Endodermal cell (in vitro differentiated cells): Measurements from ENCODE around the gene TMEM238. TPM values are rescaled to one million over a fixed set of nuclear protein-coding genes. Genes with fewer than 3 reads are reported as not detected.

ENCODE experiments used
- DNase-seq: peaks from one replicate; pipeline ENCODE4 v3.0.0-alpha.2; 2017
- H3K27ac ChIP-seq: 2 replicates; pipeline ENCODE4 v1.5.1; 2013; ENCODE audit warnings: mild to moderate bottlenecking, low read depth, low read length, moderate library complexity
- H3K27me3 ChIP-seq: 2 replicates; pipeline ENCODE4 v1.6.1; 2013; ENCODE audit warnings: mild to moderate bottlenecking, low read length, moderate library complexity; ENCODE audit not compliant: insufficient read depth, control insufficient read depth, poor library complexity, severe bottlenecking
- H3K36me3 ChIP-seq: 2 replicates; pipeline ENCODE4 v1.7.0; 2013; ENCODE audit warnings: mild to moderate bottlenecking, low read length, moderate library complexity; ENCODE audit not compliant: control insufficient read depth, insufficient read depth
- H3K4me1 ChIP-seq: one replicate; pipeline ENCODE4 v1.7.0; 2013; ENCODE audit warnings: low read length; ENCODE audit not compliant: control insufficient read depth, insufficient read depth
- H3K4me3 ChIP-seq: 2 replicates; pipeline ENCODE4 v1.5.1; 2013; ENCODE audit warnings: mild to moderate bottlenecking, low read length, moderate library complexity
- H3K9ac ChIP-seq: 2 replicates; pipeline ENCODE4 v1.6.1; 2013; ENCODE audit warnings: mild to moderate bottlenecking, low read length, moderate library complexity; ENCODE audit not compliant: poor library complexity, severe bottlenecking; ENCODE audit errors: extremely low read depth
- H3K9me3 ChIP-seq: 2 replicates; pipeline ENCODE4 v1.6.1; 2013; ENCODE audit warnings: mild to moderate bottlenecking, low read length, moderate library complexity; ENCODE audit not compliant: control insufficient read depth
- H3K27ac Mint-ChIP-seq: 2 replicates; pipeline ENCODE4 v1.8.0; 2020; ENCODE audit warnings: mixed read lengths
- H3K27me3 Mint-ChIP-seq: 2 replicates; pipeline ENCODE4 v1.8.0; 2021; ENCODE audit warnings: mild to moderate bottlenecking, mixed read lengths; ENCODE audit not compliant: insufficient read depth
- H3K36me3 Mint-ChIP-seq: 2 replicates; pipeline ENCODE4 v1.8.0; 2020; ENCODE audit warnings: low read depth, mixed read lengths
- H3K4me1 Mint-ChIP-seq: 2 replicates; pipeline ENCODE4 v1.8.0; 2020; ENCODE audit warnings: mixed read lengths
- H3K4me3 Mint-ChIP-seq: 2 replicates; pipeline ENCODE4 v1.8.0; 2020; ENCODE audit warnings: mild to moderate bottlenecking, moderate library complexity, mixed read lengths
- H3K9me3 Mint-ChIP-seq: 2 replicates; pipeline ENCODE4 v1.8.0; 2020; ENCODE audit warnings: mild to moderate bottlenecking, mixed read lengths
- CTCF ChIP-seq: fragments of 200-600 bp; sonication (generic); conservative IDR thresholded peaks from 2 replicates; pipeline ENCODE4 v1.5.0; 2021; ENCODE audit warnings: antibody characterized with exemption, mild to moderate bottlenecking
- WGBS, 2 experiments: methylation state at CpG; one replicate each; pipeline versions ENCODE4 v1.1.5 to v1.1.7; 2013; ENCODE audit warnings: missing lambda C conversion rate in 2 of 2, mixed read lengths in 1 of 2; ENCODE audit not compliant: insufficient coverage in 1 of 2, insufficient read length in 1 of 2; 5-methylcytosine and 5-hydroxymethylcytosine counted together
- total RNA-seq, 2 donors: library from RNA; stranded (reverse); fragmentation: NEBNext Ultra II Directional in 1 of 2; extraction: Animal tissue kit (Norgen Biotek cat#: 25700) in 1 of 2; gene quantifications; 2 replicates in 1 of 2; 3 replicates in 1 of 2; pipeline ENCODE4 v1.2.1, GENCODE V29; 2021

TMEM238 gene
- total RNA-seq, 2 donors from 2014 or later: 3.9 to 4.4 TPM

DNA sequence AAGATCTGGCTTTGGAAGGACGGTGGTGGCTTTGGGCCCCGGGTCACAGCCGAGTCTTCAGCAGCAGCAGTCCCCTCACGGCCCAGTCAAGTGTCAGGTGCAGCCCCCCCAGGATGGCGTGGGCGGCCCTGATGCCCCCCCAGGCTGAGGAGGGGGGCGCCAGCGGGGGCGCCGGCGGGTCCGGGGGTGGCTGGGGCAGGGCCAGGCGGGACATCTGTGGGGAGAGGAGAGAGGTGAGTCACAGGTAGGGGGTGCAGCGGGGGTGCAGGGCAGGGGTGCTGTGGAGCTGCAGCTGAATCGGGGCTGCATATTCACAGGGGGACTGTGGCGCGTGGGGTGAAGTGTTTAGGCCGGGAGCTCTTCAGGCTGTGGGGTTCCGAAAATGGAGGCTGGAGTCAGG lies 18.1 kb downstream of the TMEM238 start:
- Histone ChIP-seq H3K4me3 (no peak overlapping the region), H3K36me3 (no peaks in the 10 kb centered on the region), H3K4me1 (no peaks in the 10 kb centered on the region), H3K9me3 (no peaks in the 10 kb centered on the region), H3K27me3 (peaks cover 29% of the 10 kb centered on the region), H3K9ac (no peak overlapping the region), H3K27ac (no peak overlapping the region)
- no peaks in the 10 kb centered on the region for H3K9me3 Mint-ChIP-seq
- no peak overlapping the region for H3K4me3 Mint-ChIP-seq
- WGBS, 2 experiments: 89 to 94% methylated on average over 8 to 19 of the region's 19 CpGs
- DNase-seq: no peak
- no peak overlapping the region for H3K27ac Mint-ChIP-seq
- H3K36me3 Mint-ChIP-seq: no peaks in the 10 kb centered on the region
- H3K27me3 Mint-ChIP-seq: peaks cover 45% of the 10 kb centered on the region
- no peaks in the 10 kb centered on the region for H3K4me1 Mint-ChIP-seq
- no peak for TF ChIP-seq CTCF

- no peak overlapping the region for H3K27ac Mint-ChIP-seq
- WGBS, 2 experiments: 79 to 82% methylated on average over 7 to 8 of the region's 8 CpGs
- no peaks in the 10 kb centered on the region for H3K9me3 Mint-ChIP-seq
- no peaks in the 10 kb centered on the region for H3K36me3 Mint-ChIP-seq
- H3K9me3 ChIP-seq: no peaks in the 10 kb centered on the region
- no peak overlapping the region for H3K9ac ChIP-seq
- no peak overlapping the region for H3K4me3 ChIP-seq
- TF ChIP-seq CTCF: no peak
- H3K4me3 Mint-ChIP-seq: no peak overlapping the region
- H3K4me1 ChIP-seq: no peaks in the 10 kb centered on the region
- no peak for DNase-seq
- H3K27ac ChIP-seq: no peak overlapping the region
- no peaks in the 10 kb centered on the region for H3K36me3 ChIP-seq
- peaks cover 39% of the 10 kb centered on the region for H3K27me3 Mint-ChIP-seq
- no peaks in the 10 kb centered on the region for H3K4me1 Mint-ChIP-seq
- H3K27me3 ChIP-seq: peaks cover 23% of the 10 kb centered on the region
Measured at GRCh38 chr19:55365245-55365644, 18.8 kb downstream of the TMEM238 start.

DNA sequence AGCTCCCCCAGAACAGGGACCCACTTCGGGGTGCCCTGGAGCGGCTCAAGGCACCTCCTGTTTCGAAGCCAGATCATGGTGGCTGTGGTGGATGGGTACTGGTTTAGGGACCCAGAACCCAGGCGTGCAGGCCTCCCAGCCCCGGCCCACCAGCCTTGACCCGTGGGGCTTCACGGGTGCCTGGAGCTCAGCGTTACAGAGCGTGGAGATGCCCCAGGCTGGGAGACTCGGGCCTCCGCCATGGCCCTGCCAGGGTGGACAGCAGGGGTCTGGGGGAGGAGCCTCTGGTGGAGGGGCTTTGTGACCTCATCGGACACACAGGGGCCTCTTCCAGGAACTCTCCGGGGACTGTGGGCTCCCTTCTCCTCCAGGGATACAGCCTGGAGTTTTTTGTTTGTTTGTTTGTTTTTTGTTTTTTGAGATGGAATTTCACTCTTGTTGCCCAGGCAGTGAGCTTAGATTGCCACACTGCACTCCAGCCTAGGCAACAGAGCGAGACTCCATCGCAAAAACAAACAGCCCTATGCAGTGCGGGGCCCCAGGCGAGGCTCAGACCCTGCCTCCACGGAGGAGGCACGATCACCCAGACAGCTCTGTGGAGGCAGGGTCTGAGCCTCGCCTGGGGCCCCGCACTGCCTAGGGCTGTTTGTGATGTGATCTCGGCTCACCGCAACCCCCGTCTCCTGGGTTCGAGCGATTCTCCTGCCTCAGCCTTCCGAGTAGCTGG lies 20.9 kb downstream of the TMEM238 start, which contains the start of gene GARIN5B:
Gene GARIN5B (minus strand): TSS at position 271 of the 727 bp plus-strand sequence. CDS start 194 bp downstream, at position 77.
- Mint-ChIP-seq H3K4me3 (no peak within 1 kb of the TSS), H3K36me3 (no peaks in the 10 kb centered on the region), H3K4me1 (no peaks in the 10 kb centered on the region), H3K27ac (no peak within 1 kb of the TSS), H3K9me3 (no peaks in the 10 kb centered on the region), H3K27me3 (peaks cover 39% of the 10 kb centered on the region)
- Histone ChIP-seq H3K9ac (no peak within 1 kb of the TSS), H3K27me3 (peaks cover 5% of the 10 kb centered on the region), H3K4me3 (no peak within 1 kb of the TSS), H3K36me3 (no peaks in the 10 kb centered on the region), H3K27ac (no peak within 1 kb of the TSS), H3K4me1 (no peaks in the 10 kb centered on the region), H3K9me3 (no peaks in the 10 kb centered on the region)
- DNase-seq: no peak
- 73 to 88% methylated on average over 14 to 27 of the region's 27 CpGs for WGBS, 2 experiments
- TF ChIP-seq CTCF: no peak
